Mammary epithelial cell (primary cell): ENCODE measurements around the gene FAM120AOS.
"Not testable (repeated sequence)": the region's sequence is repeated elsewhere in the genome, so short reads cannot be mapped to it uniquely, and the experiment has no call there.

Experiments used
- CTCF ChIP-seq, 2 donors: IDR thresholded peaks in 1 of 2; conservative IDR thresholded peaks in 1 of 2; 2 replicates each; pipeline ENCODE4 v1.5.1; 2011 to 2012; ENCODE audit warnings: inconsistent platforms in 2 of 2, low read length in 2 of 2, mild to moderate bottlenecking in 2 of 2, control low read depth in 1 of 2, low read depth in 1 of 2; ENCODE audit not compliant: insufficient read depth in 1 of 2; ENCODE audit errors: extremely low read depth in 1 of 2
- EZH2 ChIP-seq: IDR thresholded peaks from 2 replicates; pipeline ENCODE4 v1.6.1; 2012; ENCODE audit warnings: low read length, inconsistent platforms, borderline replicate concordance

- TF ChIP-seq CTCF (conservative IDR thresholded peaks at IDR 0.05 in 1 of 2, IDR thresholded peaks at IDR 0.05 in 1 of 2; ENCODE audit: extremely low read depth in 1 of 2, insufficient read depth in 1 of 2, low read depth in 1 of 2, low read length in 2 of 2); EZH2: not testable (repeated sequence)
Measured at GRCh38 chr9:93439301-93439700, 14.1 kb downstream of the FAM120AOS start.
